Measurements from ENCODE around the gene COL26A1. TPM values are rescaled to one million over a fixed set of nuclear protein-coding genes. Genes with fewer than 3 reads are reported as not detected.
"Not testable (repeated sequence)": the region's sequence is repeated elsewhere in the genome, so short reads cannot be mapped to it uniquely, and the experiment has no call there.

Gene COL26A1
- total RNA-seq, 2 experiments from 2014 or later = not detected

DNA sequence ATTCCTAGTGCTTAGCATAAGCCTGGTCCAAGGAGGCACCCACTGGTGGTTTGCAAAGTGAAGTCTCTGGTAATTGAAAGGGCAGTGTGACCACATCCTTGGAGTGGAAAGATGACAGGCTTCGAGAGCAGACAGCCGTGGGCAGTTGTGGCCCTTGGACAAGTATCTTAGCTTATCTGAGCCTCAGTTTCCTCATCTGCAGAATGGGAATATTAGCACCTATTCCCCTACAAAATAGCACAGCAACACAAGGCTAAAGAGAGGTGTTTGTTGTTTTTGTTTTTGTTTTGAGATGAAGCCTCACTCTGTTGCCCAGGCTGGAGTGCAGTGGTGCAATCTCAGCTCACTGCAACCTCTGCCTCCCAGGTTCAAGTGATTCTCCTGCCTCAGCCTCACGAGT is 237.1 kb downstream of the COL26A1 start:
- ChIA-PET POLR2A (no interaction called here), CTCF (no interaction called here)

DNA sequence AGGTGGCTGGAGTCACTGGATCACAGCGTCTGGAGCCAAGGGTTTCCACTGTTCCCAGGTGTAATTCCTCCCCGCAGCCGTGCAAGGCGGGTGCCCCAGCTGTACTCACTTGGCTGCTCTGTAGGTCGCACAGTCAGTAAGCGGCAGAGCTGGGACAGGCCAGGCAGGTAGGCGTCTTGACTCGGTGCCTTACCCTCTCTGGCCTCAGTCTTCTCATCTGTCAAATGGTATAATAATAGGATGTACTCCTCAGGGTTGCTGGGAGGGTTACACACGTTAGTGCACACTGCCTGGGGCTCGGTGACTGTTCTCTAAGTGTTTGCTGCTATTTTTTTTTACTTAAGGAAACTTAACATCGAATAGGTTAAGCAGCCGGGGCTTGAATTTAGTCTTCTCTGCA is 239.4 kb downstream of the COL26A1 start:
- ChIA-PET CTCF (interaction anchor here (0.8 to 1.7 kb wide), 7 partner anchors 12 to 669 kb away, joined by 3 to 6 read pairs (median 3); no protein-coding TSS in a partner anchor), POLR2A (no interaction called here)

DNA sequence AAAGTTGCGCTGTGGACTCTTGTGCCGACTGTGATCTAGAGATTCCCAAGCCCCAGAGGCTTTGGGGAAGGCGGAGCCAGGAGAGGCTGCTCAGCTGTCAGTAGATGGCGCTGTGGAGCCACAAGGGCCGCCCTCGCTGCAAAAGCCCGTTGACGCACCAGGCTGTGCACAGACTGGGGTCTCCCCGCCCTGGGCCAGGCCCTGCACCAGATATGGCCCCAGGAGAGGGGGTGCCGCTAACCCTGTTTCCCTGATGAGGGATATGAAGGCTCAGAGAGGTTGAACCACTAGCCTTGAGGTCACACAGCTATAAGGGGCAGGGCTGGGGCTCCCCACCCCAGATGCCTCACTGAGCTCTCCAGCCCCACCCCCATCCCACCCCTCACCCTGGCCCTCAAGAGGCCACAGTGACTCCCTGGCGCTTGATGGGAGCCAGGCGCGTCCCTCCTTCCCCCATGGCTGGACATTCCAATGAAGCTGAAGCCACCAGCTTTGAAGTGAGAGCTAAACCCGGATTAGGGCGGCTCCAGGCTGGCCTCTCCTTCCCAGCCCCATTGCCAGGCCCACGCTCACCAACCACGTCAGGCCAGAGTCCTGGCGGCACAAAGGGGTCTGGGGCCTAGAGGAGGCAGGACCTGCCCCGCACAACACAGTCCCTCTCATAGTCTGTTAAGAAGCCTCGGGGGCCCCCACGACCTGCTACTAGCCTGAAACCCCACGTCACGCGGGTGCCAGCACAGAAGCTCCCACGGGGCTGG is 240.0 kb downstream of the COL26A1 start:
- ChIA-PET POLR2A (no interaction called here), CTCF (interaction anchor here (0.6 to 1.7 kb wide), 10 partner anchors 13 to 668 kb away, joined by 3 to 6 read pairs (median 3); no protein-coding TSS in a partner anchor)

DNA sequence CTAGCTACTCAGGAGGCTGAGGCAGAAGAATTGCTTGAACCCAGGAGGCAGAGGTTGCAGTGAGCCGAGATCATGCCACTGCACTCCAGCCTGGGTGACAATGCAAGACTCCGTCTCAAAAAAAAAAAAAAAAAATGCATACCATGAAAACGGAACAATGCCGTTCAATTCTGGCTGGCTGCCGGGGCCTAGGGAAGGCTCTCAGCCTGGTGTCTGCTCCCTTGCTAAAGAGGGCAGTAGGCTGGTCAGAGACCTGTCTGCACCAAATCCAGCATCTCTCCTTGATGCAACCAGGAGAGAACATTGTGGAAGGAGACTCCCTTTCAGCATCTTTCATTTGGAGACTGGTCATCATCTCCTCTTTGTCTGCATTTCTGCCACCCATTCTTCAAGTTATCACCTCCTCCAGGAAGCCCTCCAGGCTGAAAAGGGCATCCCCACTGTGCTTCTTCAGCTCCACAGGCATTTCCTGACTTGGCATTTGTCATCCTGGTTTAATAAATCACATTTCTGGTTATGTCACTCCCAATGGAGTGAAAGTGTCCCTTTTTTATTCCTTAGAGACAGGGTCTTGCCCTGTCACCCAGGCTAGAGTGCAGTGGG is 241.8 kb downstream of the COL26A1 start:
- CTCF ChIA-PET = no interaction called here
- POLR2A ChIA-PET = no interaction called here

DNA sequence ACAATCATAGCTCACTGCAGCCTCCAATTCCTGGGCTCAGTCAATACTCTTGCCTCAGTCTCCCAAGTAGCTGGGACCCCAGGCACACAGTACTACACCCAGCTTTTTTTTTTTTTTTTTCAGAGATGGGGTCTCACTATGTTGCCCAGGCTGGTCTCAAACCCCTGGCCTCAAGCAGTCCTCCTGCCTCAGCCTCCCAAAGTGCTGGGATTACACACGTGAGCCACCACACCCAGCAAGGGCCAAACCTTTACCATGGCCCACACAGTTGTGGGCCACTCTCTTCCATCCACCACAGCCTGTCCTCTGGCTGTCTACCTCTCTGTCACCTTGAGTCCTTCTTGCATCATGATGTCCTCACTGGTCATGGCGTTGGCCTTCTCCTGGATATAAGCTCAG is 242.3 kb downstream of the COL26A1 start:
- CTCF ChIA-PET, POLR2A ChIA-PET: not testable (repeated sequence)

DNA sequence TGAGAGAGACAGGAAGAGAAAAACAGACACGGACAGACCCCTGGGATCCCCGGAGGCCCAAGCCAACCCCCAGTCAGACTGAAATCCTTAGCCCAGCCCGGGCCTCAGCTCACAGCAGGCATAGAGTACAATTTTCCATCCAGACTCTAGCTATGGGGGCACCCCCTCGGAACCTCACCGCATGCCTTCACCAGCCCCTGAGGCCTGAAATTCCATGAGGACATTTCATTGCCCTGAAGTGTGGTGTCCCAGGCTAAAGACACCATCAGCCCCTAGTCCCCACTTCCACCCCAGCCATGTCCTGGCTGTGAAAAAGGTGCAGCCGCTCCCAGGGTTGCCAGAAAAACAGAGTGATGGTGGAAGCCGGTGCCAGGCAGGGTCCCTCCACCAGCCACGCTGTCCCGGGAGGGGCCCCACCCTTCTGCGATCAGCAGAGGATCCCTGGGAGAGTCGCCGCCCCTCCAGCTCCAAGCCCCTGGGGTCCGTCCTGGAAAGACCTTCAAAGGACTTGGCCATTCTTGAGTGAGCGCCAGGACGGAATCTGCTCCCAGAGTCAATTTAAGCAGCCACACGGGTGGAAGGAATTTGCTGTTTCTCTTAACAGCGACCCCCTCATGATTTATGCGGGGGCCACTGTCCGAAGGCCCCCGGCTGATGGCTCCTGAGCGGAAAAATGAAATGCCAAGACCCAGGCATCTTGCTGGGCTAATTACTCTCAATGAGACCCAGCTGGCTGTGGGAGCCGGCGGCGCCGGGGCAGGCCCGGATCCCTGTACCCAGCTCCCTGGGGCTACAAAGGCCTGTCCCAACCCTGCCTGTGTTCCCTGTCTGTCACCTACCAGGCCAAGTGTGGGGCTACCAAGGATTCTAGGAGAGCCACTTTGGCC is 243.2 kb downstream of the COL26A1 start:
- ChIA-PET CTCF (no interaction called here), POLR2A (interaction anchor here (0.6 kb wide), 1 partner anchor 858 kb away, joined by 3 read pairs; no protein-coding TSS in a partner anchor)

DNA sequence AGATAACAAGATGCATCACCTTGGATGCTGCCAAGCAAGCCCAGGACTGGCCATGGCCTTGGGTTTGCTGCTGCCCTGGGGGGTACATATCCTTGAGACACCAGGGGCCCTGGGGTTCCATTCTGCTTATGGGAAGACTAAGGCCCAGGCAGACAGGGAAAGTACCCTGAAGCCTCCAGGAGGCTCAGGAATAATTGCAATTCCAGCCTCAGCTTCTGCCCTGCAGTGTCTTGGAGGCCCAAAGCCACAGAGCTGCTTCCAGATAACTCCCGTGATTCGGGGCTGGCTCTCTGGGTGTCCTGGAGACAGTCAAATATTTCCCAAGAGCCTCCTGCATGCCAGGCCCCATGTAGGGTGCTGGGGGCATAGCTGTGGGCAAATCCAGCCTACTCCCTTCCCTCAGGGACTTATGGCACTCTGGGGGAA is 243.8 kb downstream of the COL26A1 start:
- CTCF ChIA-PET = no interaction called here
- POLR2A ChIA-PET = interaction anchor here (0.6 kb wide), 1 partner anchor 859 kb away, joined by 3 read pairs; no protein-coding TSS in a partner anchor

Other genes with a start within 250 kb of the COL26A1 start
- gene SERPINE1, start 235.8 kb upstream of the COL26A1 start, total RNA-seq = under 1 TPM; 0.17 to 0.19 TPM
- gene AP1S1, start 208.4 kb upstream of the COL26A1 start, total RNA-seq = 10 to 100 TPM; 42.7 to 45.0 TPM
- under 1 TPM; 0.08 to 0.17 TPM for gene VGF, start 197.3 kb upstream of the COL26A1 start, total RNA-seq
- gene NAT16, start 182.6 kb upstream of the COL26A1 start, total RNA-seq = not detected
- not detected for gene MOGAT3, start 161.8 kb upstream of the COL26A1 start, total RNA-seq
- gene PLOD3, start 145.3 kb upstream of the COL26A1 start, total RNA-seq = 10 to 100 TPM; 45.7 to 47.1 TPM
- 10 to 100 TPM; 46.7 to 52.7 TPM for gene ZNHIT1, start 144.7 kb upstream of the COL26A1 start, total RNA-seq
- gene CLDN15, start 125.1 kb upstream of the COL26A1 start, total RNA-seq = 10 to 100 TPM; 17.6 to 18.8 TPM
- gene FIS1, start 117.8 kb upstream of the COL26A1 start, total RNA-seq = 100 to 1,000 TPM; 128 to 129 TPM
- gene IFT22, start 41.1 kb upstream of the COL26A1 start, total RNA-seq = 10 to 100 TPM; 10.5 to 11.6 TPM

Data from activated CD8-positive, alpha-beta memory T cell treated with anti-CD3 and anti-CD28 coated beads for 36 hours (primary cell).